ENCODE data around the gene SBK1. TPM values are rescaled to one million over a fixed set of nuclear protein-coding genes. Genes with fewer than 3 reads are reported as not detected.

Gene SBK1
- total and polyA plus RNA-seq, 10 of the 15 experiments (the other 5 are each of a cell fraction or from before 2014, with no cell fraction given) = 0.04 to 0.26 (median 0.06) TPM; not detected in 4

DNA sequence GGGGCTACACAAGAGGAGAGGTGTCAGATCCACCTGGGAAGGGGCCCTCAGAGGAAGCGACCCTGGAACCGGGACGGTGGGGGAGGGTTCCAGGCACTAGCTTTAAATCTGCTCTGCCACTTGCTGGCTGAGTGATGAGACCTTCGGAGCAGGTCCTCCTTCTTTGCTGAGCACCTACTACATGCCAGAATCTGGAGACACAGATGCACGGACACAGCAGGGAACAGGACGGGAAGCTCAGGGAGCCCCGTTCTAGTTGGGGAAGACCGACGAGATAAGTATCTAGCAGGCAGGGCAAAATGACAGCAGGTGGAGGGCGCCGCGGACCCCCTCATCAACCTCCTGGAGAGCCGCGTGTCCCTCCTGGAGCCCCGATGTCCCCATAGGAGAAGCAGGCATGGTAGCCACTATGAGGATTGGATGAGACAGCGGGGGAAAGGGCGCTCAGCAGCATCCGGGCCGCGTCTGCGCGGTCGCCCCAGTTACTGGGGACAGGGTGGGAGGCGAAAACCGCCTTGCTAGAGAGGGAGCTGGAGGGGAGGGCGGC lies 27.2 kb downstream of the SBK1 start (continued):
- TF ChIP-seq ZBTB4 (CRISPR knock-in tag; IDR thresholded peaks at IDR 0.05) = no peak
- no peak for TF ChIP-seq IKZF1 (conservative IDR thresholded peaks at IDR 0.05)
- TF ChIP-seq NFXL1 (IDR thresholded peaks at IDR 0.05; ENCODE audit: borderline replicate concordance) = no peak
- TF ChIP-seq BRCA1 (IDR thresholded peaks at IDR 0.05; ENCODE audit: low read depth, low read length) = no peak

GRCh38 chr16:28320023-28320561 lies 27.8 kb downstream of the SBK1 start:
- Histone ChIP-seq H2AFZ (ENCODE audit: control insufficient read depth, low read depth, low read length) (no peak overlapping the region), H3K79me2 (ENCODE audit: control insufficient read depth, insufficient read depth, low read length) (no peaks in the 10 kb centered on the region), H3K9ac (ENCODE audit: control insufficient read depth, insufficient read depth, low read length) (no peak overlapping the region), H3K27ac (ENCODE audit: control insufficient read depth, insufficient read depth) (no peak overlapping the region), H4K20me1 (ENCODE audit: control insufficient read depth, insufficient read depth) (no peaks in the 10 kb centered on the region), H3K9me3 (replicated peaks; ENCODE audit: control insufficient read depth, insufficient read depth, low read length) (no peaks in the 10 kb centered on the region), H3K4me1 (ENCODE audit: control insufficient read depth, insufficient read depth, low read length) (no peaks in the 10 kb centered on the region), H3K4me2 (ENCODE audit: control insufficient read depth, insufficient read depth) (no peak overlapping the region), H3K36me3 (ENCODE audit: control insufficient read depth in 2 of 2, insufficient read depth in 2 of 2, low read length in 1 of 2) (no peaks in the 10 kb centered on the region), H3K4me3 (no peak overlapping the region), H3K27me3 (replicated peaks in 1 of 2; ENCODE audit: control insufficient read depth in 2 of 2, insufficient read depth in 2 of 2, low read length in 1 of 2) (no peaks in the 10 kb centered on the region)
- no TSS peak for BruUV-seq (replicated peaks)
- no peak for ATAC-seq
- SMC1A ChIA-PET (ENCODE audit: uncharacterized antibody, unreplicated experiment) = no interaction called here
- WGBS (ENCODE audit: insufficient coverage, insufficient replicate concordance, low lambda C conversion rate, missing lambda C conversion rate) = 88% methylated on average over 41 of the region's 73 CpGs
- POLR2A ChIA-PET = no interaction called here
- intact Hi-C loops (cut with micrococcal nuclease; ENCODE audit: unreplicated experiment) (no loop called here), in situ Hi-C loops (cut with MboI) (no loop called here)
- DNase-seq (ENCODE audit: low read depth, low spot score) = no peak
- TF ChIP-seq EP300 (IDR thresholded peaks at IDR 0.05; ENCODE audit: borderline replicate concordance in 1 of 2, control insufficient read depth in 1 of 2, low read depth in 2 of 2, low read length in 2 of 2) (no peak), JUND (IDR thresholded peaks at IDR 0.05; ENCODE audit: low read depth, low read length) (no peak), BACH1 (IDR thresholded peaks at IDR 0.05; ENCODE audit: borderline replicate concordance) (no peak), SRF (IDR thresholded peaks at IDR 0.05; ENCODE audit: low read depth in 2 of 2, low read length in 2 of 2) (no peak), SREBF2 (IDR thresholded peaks at IDR 0.05; ENCODE audit: low read length) (no peak), FOS (IDR thresholded peaks at IDR 0.05; ENCODE audit: borderline replicate concordance, extremely low read depth, insufficient read length) (no peak), NR2C1 (IDR thresholded peaks at IDR 0.05) (no peak), EGR1 (IDR thresholded peaks at IDR 0.05; ENCODE audit: borderline replicate concordance in 1 of 2, low read depth in 2 of 2, low read length in 2 of 2) (no peak), IRF4 (IDR thresholded peaks at IDR 0.05; ENCODE audit: low read depth, low read length) (no peak), RBBP5 (conservative IDR thresholded peaks at IDR 0.05) (no peak), CHD4 (IDR thresholded peaks at IDR 0.05) (no peak)
- TF ChIP-seq, protein P1, sequence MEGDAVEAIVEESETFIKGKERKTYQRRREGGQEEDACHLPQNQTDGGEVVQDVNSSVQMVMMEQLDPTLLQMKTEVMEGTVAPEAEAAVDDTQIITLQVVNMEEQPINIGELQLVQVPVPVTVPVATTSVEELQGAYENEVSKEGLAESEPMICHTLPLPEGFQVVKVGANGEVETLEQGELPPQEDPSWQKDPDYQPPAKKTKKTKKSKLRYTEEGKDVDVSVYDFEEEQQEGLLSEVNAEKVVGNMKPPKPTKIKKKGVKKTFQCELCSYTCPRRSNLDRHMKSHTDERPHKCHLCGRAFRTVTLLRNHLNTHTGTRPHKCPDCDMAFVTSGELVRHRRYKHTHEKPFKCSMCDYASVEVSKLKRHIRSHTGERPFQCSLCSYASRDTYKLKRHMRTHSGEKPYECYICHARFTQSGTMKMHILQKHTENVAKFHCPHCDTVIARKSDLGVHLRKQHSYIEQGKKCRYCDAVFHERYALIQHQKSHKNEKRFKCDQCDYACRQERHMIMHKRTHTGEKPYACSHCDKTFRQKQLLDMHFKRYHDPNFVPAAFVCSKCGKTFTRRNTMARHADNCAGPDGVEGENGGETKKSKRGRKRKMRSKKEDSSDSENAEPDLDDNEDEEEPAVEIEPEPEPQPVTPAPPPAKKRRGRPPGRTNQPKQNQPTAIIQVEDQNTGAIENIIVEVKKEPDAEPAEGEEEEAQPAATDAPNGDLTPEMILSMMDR (IDR thresholded peaks at IDR 0.05 in 2 of 3, conservative IDR thresholded peaks at IDR 0.05 in 1 of 3; ENCODE audit: control insufficient read depth in 2 of 3, extremely low read depth in 1 of 3, insufficient read depth in 1 of 3, low read depth in 3 of 3, low read length in 3 of 3) = no peak
- TF ChIP-seq, protein P2, sequence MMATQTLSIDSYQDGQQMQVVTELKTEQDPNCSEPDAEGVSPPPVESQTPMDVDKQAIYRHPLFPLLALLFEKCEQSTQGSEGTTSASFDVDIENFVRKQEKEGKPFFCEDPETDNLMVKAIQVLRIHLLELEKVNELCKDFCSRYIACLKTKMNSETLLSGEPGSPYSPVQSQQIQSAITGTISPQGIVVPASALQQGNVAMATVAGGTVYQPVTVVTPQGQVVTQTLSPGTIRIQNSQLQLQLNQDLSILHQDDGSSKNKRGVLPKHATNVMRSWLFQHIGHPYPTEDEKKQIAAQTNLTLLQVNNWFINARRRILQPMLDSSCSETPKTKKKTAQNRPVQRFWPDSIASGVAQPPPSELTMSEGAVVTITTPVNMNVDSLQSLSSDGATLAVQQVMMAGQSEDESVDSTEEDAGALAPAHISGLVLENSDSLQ (IDR thresholded peaks at IDR 0.05) = no peak
- CTCF ChIA-PET = interaction anchor here (1.5 kb wide), 1 partner anchor 36 kb away, joined by 3 read pairs; no protein-coding TSS in a partner anchor
- RAD21 ChIA-PET (ENCODE audit: unreplicated experiment) = no interaction called here
- no peak for FAIRE-seq

Data from GM12878 (cell line).